ENCODE measurements around the gene ZNF28.
A peak's percentile ranks its signal among the peaks of the same experiment; 100 is the strongest.
"Not testable (repeated sequence)": the region's sequence is repeated elsewhere in the genome, so short reads cannot be mapped to it uniquely, and the experiment has no call there.

The ZNF28 gene

DNA sequence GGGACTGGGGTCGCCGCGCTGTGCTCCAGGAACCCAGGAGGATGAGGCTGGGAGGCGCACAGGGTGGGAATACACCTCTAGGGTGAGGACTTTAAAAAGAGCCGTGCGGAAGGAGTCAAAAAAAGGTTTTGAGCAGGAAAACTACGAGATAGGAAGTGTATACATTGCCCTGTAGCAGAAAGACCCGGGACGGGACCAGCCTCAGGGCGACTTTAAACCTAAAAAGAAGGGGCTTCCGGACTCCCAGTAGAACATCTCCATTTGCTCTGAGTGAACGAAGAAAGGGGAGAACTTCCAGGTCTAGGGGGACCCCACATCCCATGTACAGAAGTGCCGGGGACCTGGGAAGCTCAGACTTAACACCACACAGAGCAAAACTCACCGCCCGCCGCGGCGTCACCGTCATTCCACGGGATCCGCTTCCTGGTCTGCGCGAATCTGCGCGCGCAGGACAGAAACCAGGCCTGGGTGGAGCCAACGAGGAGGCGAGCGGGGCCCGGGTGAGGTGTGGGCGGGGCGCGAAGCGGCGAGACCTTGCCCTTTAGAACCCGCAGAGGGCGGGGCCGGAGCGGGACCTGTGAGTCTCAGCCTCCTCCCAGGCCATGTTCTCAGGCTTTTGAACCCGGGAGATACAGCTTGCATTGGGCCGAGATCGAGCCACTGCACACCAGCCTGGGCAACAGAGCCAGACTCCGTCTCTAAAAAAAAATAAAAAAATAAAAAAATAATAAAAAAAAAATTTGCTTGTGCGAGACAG is at the start of gene ZNF28:
Gene ZNF28 (minus strand): TSS at position 430 of the 757 bp plus-strand sequence. CDS start 3,675 bp downstream, outside the sequence.
- peak; percentile 21 for DNase-seq (ENCODE audit: low spot score)

- not testable (repeated sequence) for DNase-seq (ENCODE audit: low spot score)
Measured at GRCh38 chr19:52868031-52868430, 46.6 kb upstream of the ZNF28 start.

DNA sequence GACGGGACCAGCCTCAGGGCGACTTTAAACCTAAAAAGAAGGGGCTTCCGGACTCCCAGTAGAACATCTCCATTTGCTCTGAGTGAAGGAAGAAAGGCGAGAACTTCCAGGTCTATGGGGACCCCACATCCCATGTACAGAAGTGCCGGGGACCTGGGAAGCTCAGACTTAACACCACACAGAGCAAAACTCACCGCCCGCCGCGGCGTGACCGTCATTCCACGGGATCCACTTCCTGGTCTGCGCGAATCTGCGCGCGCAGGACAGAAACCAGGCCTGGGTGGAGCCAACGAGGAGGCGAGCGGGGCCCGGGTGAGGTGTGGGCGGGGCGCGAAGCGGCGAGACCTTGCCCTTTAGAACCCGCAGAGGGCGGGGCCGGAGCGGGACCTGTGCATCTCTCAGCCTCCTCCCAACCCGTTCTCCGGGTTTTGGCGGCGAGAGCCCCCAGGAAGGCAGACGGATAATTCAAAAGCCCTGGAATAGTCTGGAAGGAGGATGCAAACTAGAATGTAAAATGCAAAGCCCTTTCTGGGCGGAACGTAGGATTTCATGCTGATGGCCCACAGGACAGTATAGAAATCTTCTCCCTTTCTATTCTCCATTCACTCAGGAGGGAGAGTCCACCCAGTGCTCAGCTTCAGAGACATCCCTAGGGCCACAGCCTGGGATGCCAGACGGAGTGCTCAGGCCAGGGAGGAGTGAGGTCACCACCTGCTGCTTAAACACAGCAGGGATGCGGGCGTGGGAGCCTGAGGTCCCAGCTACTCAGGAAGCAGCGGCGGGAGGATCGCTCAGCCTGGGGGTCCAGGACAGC is 36.2 kb upstream of the ZNF28 start, which contains the start of gene ZNF468:
Gene ZNF468 (minus strand): TSS at position 242 of the 814 bp plus-strand sequence. CDS start 3,347 bp downstream, outside the sequence.
- peak; percentile 61 for DNase-seq (ENCODE audit: low spot score)

- DNase-seq (ENCODE audit: low spot score), result not testable (repeated sequence)
Measured at GRCh38 chr19:52856540-52857377, 35.3 kb upstream of the ZNF28 start.

DNA sequence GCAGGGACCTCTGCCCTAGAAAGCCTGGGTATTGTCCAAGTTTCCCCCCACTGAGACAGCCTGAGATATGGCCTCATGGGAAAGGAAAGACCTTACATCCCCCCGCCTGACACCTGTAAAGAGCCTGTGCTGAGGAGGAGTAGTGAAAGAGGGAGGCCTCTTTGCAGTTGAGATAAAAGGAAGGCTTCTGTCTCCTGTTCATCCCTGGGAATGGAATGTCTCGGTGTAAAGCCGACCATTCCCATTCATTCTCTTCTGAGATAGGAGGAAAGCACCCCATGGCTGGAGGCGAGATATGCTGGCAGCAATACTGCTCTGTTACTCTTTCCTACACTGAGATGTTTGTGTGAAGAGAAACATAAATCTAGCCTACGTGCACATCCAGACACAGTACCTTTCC is 25.9 kb upstream of the ZNF28 start:
- DNase-seq (ENCODE audit: low spot score), result not testable (repeated sequence)

- not testable (repeated sequence) for DNase-seq (ENCODE audit: low spot score)
Measured at GRCh38 chr19:52840825-52841465, 19.5 kb upstream of the ZNF28 start.

GRCh38 chr19:52834289-52834688 is 12.9 kb upstream of the ZNF28 start:
- DNase-seq (ENCODE audit: low spot score), result not testable (repeated sequence)

DNA sequence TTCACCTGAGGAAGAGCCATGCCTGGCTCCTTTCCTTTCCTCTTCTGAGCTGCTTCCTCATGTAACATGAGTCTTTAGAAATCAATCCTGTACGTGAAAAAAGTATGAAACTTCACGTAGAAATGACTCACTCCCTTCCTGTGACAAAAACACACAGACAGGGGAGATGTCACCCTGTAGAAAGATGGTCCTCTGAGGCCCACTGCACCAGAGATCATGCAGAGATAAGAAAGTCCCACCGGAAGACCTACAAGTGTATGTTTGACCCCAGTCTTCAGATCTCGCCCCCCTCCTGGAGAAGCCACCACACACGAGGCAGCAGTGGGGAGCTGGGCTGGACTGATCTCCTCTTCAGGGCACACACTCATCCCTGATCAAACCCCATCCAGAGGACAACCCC is 12.1 kb upstream of the ZNF28 start:
- DNase-seq (ENCODE audit: low spot score), result not testable (repeated sequence)

- DNase-seq (ENCODE audit: low spot score), result not testable (repeated sequence)
Measured at GRCh38 chr19:52829866-52830265, 8.4 kb upstream of the ZNF28 start.

DNA sequence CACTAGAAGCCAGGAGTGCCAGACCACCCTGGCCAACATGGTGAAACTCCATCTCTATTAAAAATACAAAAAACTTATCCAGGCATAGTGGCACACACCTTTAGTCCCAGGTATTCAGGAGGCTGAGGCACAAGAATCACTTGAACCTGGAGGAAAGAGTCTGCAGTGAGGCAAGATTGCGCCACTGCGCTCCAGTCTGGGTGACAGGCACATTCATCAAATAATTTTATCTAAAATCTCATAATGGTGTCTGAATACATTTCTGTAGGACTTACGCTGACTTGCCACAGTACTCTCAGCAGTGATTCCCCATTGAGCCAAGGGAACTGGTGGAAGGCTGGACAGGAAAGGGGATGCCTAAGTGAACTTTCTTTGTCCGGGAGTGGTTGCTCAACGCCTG is 4.3 kb upstream of the ZNF28 start:
- no peak for DNase-seq (ENCODE audit: low spot score)

DNA sequence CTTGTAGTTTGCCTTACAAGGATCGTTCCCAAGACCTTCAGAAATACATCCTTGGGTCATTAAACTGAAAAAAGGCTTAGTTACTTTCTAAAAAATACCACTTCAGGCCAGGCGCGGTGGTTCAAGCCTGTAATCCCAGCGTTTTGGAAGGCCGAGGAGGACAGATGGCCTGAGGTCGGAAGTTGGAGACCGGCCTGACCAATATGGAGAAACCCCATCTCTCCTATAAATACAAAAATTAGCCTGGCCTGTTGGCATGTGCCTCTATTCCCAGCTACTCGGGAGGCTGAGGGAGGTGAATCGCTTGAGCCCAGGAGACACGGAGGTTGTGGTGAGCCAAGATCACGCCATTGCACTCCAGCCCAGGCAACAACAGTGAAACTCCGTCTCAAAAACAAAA is 2.2 kb upstream of the ZNF28 start:
- DNase-seq (ENCODE audit: low spot score), result no peak

GRCh38 chr19:52820472-52821203 is 795 bp downstream of the ZNF28 start:
- not testable (repeated sequence) for DNase-seq (ENCODE audit: low spot score)

- DNase-seq (ENCODE audit: low spot score), result no peak
Measured at GRCh38 chr19:52809801-52810200, 11.6 kb downstream of the ZNF28 start.

GRCh38 chr19:52799950-52800640 is 21.3 kb downstream of the ZNF28 start:
- DNase-seq (ENCODE audit: low spot score), result not testable (repeated sequence)

- no peak for DNase-seq (ENCODE audit: low spot score)
Measured at GRCh38 chr19:52789440-52789839, 32.0 kb downstream of the ZNF28 start.

DNA sequence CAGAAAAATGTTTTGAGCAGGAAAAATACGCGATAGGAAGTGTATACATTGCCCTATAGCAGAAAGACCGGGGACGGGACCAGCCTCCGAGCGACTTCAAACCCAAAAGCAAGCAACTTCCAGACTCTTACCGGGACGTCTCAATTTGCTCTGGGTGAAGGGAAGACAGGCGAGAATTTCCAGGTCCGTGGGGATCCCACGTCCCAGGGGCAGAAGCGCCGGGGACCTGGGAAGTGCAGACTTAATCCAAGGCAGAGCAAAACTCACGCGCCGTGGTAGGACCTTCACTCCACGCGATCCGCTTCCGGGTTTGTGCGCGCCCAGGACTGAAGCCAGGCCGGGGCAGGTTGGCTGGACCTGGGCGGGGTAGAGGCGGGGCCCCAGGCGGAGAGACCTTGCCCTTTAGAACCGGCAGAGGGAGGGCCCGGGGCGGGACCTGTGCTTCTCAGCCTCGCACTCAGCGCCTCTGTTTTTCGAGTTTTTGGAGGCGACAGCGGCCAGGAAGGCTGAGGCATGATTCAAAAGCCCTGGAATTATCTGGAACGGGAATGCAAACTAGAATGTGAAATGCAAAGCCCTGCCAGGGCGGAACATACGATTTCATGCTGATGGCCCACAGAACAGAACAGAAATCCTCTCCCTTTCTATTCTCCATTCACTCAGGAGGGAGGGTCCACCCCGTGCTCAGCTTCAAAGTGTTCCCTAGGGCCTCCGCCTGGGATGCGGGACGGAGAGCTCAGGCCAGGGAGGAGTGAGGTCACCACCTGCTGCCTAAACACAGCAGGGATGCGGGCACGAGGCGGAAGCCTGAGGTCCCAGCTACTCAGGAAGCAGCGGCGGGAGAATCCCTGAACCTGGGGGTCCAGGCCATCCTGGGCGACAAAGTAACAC is 34.7 kb downstream of the ZNF28 start, which contains the start of gene ZNF600:
Gene ZNF600 (minus strand): TSS at position 328 of the 891 bp plus-strand sequence. CDS start 7,903 bp downstream, outside the sequence.
- peak; percentile 84 for DNase-seq (ENCODE audit: low spot score)

DNA sequence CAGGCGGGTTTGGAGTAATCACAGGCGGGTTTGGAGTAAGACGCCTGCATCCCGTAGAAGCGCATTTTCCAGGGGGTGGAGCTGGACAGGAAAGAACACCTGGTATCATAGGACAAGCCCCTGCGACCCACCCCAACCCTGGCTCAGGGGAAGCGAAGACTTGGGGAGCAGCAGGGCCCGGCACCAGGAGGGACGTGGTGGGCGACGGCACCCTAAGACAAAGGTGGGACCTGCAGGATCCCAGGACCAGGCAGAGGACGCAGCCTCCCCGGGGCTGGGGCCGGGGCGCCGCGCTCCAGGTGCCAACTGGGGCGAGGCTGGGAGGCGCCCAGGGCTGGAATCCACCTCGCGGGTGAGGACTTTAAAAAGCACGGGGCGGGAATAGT is 35.4 kb downstream of the ZNF28 start:
- DNase-seq (ENCODE audit: low spot score), result no peak

- DNase-seq (ENCODE audit: low spot score), result no peak
Measured at GRCh38 chr19:52785506-52785905, 35.9 kb downstream of the ZNF28 start.

DNA sequence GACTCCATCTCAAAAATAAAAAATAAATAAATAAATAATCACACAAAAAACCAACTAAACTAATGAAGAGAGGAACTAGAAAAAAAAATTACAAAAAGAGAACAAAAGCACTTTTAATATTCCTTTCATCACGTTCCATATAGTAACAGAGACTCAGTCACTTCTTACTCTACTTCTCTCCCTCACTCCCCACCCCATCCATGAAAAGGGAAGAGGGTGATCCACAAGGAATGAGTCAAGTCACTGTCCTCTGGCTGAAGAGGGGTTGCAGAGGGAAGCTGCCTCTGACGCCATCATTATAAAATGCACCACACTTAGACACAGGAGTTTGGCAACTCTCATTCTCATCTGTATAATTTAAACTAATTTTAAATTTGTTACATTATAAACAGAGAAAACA is 38.6 kb downstream of the ZNF28 start:
- DNase-seq (ENCODE audit: low spot score), result not testable (repeated sequence)

All from LoVo (cell line).